HG03342 (cell line): ENCODE measurements around the gene RAB31.

ENCODE experiments used
- ATAC-seq: cut with Tn5 transposase; IDR thresholded peaks from one replicate; pipeline ENCODE4 v1.9.1; 2021; ENCODE audit warnings: mild to moderate bottlenecking, moderate library complexity; ENCODE audit not compliant: unreplicated experiment

The RAB31 gene

GRCh38 chr18:9735879-9736278, 27.8 kb downstream of the RAB31 start:
- no peak for ATAC-seq

GRCh38 chr18:9736286-9736835, 28.3 kb downstream of the RAB31 start:
- no peak for ATAC-seq

GRCh38 chr18:9737006-9737405, 28.9 kb downstream of the RAB31 start:
- no peak for ATAC-seq

GRCh38 chr18:9737472-9738121, 29.5 kb downstream of the RAB31 start:
- ATAC-seq = no peak

GRCh38 chr18:9738266-9738969, 30.3 kb downstream of the RAB31 start:
- no peak for ATAC-seq

- no peak for ATAC-seq
These were observed 31.4 kb downstream of the RAB31 start for GRCh38 chr18:9739516-9739915.

GRCh38 chr18:9740071-9740470, 32.0 kb downstream of the RAB31 start:
- ATAC-seq = no peak

- no peak for ATAC-seq
These were observed 33.3 kb downstream of the RAB31 start for GRCh38 chr18:9741406-9741792.

GRCh38 chr18:9741793-9742523, 33.9 kb downstream of the RAB31 start:
- no peak for ATAC-seq

- no peak for ATAC-seq
These were observed 34.5 kb downstream of the RAB31 start for GRCh38 chr18:9742524-9743131.

GRCh38 chr18:9743200-9744016, 35.3 kb downstream of the RAB31 start:
- no peak for ATAC-seq

- ATAC-seq = no peak
These were observed 38.9 kb downstream of the RAB31 start for GRCh38 chr18:9746958-9747357.

GRCh38 chr18:9749611-9750010, 41.5 kb downstream of the RAB31 start:
- no peak for ATAC-seq

- ATAC-seq = no peak
These were observed 42.0 kb downstream of the RAB31 start for GRCh38 chr18:9750112-9750511.

GRCh38 chr18:9750606-9751304, 42.7 kb downstream of the RAB31 start:
- no peak for ATAC-seq

GRCh38 chr18:9751371-9752031, 43.4 kb downstream of the RAB31 start:
- ATAC-seq = no peak

GRCh38 chr18:9753846-9754245, 45.7 kb downstream of the RAB31 start:
- ATAC-seq = no peak

- ATAC-seq = no peak
These were observed 47.0 kb downstream of the RAB31 start for GRCh38 chr18:9755110-9755509.

GRCh38 chr18:9755615-9756014, 47.5 kb downstream of the RAB31 start:
- no peak for ATAC-seq
